GM19463 (cell line): ENCODE data around the gene PRPH2.
"Not testable (repeated sequence)": the region's sequence is repeated elsewhere in the genome, so short reads cannot be mapped to it uniquely, and the experiment has no call there.

Experiments
- ATAC-seq: cut with Tn5 transposase; IDR thresholded peaks from one replicate; pipeline ENCODE4 v1.9.1; 2021; ENCODE audit warnings: mild to moderate bottlenecking, moderate library complexity; ENCODE audit not compliant: unreplicated experiment

PRPH2 gene

GRCh38 chr6:42742116-42742894 is 19.9 kb upstream of the PRPH2 start:
- no peak for ATAC-seq

GRCh38 chr6:42740725-42741124 is 18.3 kb upstream of the PRPH2 start:
- no peak for ATAC-seq

GRCh38 chr6:42735976-42736375 is 13.6 kb upstream of the PRPH2 start:
- ATAC-seq, result no peak

GRCh38 chr6:42733867-42734481 is 11.6 kb upstream of the PRPH2 start:
- not testable (repeated sequence) for ATAC-seq

- no peak for ATAC-seq
Observed at GRCh38 chr6:42729731-42730130, 7.3 kb upstream of the PRPH2 start.

GRCh38 chr6:42727627-42728026 is 5.2 kb upstream of the PRPH2 start:
- ATAC-seq, result no peak

- ATAC-seq, result no peak
Observed at GRCh38 chr6:42727087-42727611, 4.8 kb upstream of the PRPH2 start.

- ATAC-seq, result peak; percentile 78
Observed at GRCh38 chr6:42726485-42727086, 4.2 kb upstream of the PRPH2 start.

GRCh38 chr6:42726026-42726425 is 3.6 kb upstream of the PRPH2 start:
- no peak for ATAC-seq

GRCh38 chr6:42724825-42725224 is 2.4 kb upstream of the PRPH2 start:
- ATAC-seq, result no peak

GRCh38 chr6:42720739-42721138 is 1.7 kb downstream of the PRPH2 start:
- ATAC-seq, result no peak

- no peak for ATAC-seq
Observed at GRCh38 chr6:42715871-42716270, 6.5 kb downstream of the PRPH2 start.

GRCh38 chr6:42714098-42714761 is 8.2 kb downstream of the PRPH2 start:
- ATAC-seq, result no peak

- no peak for ATAC-seq
Observed at GRCh38 chr6:42711930-42712329, 10.5 kb downstream of the PRPH2 start.

- ATAC-seq, result no peak
Observed at GRCh38 chr6:42710316-42710715, 12.1 kb downstream of the PRPH2 start.

GRCh38 chr6:42709871-42710270 is 12.5 kb downstream of the PRPH2 start:
- ATAC-seq, result no peak

GRCh38 chr6:42708096-42708495 is 14.3 kb downstream of the PRPH2 start:
- no peak for ATAC-seq

GRCh38 chr6:42707595-42707994 is 14.8 kb downstream of the PRPH2 start:
- no peak for ATAC-seq

GRCh38 chr6:42704937-42705374 is 17.4 kb downstream of the PRPH2 start:
- no peak for ATAC-seq

- ATAC-seq, result no peak
Observed at GRCh38 chr6:42704251-42704936, 18.0 kb downstream of the PRPH2 start.

- not testable (repeated sequence) for ATAC-seq
Observed at GRCh38 chr6:42702786-42703185, 19.6 kb downstream of the PRPH2 start.
